Activated CD4-positive, alpha-beta T cell treated with anti-CD3 and anti-CD28 coated beads for 1 hour (primary cell): Measurements from ENCODE around the gene MAML1.
"Not testable (repeated sequence)": the region's sequence is repeated elsewhere in the genome, so short reads cannot be mapped to it uniquely, and the experiment has no call there.

Experiments used
- DNase-seq: peaks from one replicate; pipeline ENCODE4 v3.0.0-alpha.2; 2020

MAML1 gene

GRCh38 chr5:179767496-179768100 lies 35.0 kb downstream of the MAML1 start:
- no peak for DNase-seq

- DNase-seq = no peak
These were observed 35.9 kb downstream of the MAML1 start for GRCh38 chr5:179768326-179769085.

GRCh38 chr5:179769271-179769670 lies 36.6 kb downstream of the MAML1 start:
- DNase-seq = no peak

- no peak for DNase-seq
These were observed 37.2 kb downstream of the MAML1 start for GRCh38 chr5:179769796-179770195.

DNA sequence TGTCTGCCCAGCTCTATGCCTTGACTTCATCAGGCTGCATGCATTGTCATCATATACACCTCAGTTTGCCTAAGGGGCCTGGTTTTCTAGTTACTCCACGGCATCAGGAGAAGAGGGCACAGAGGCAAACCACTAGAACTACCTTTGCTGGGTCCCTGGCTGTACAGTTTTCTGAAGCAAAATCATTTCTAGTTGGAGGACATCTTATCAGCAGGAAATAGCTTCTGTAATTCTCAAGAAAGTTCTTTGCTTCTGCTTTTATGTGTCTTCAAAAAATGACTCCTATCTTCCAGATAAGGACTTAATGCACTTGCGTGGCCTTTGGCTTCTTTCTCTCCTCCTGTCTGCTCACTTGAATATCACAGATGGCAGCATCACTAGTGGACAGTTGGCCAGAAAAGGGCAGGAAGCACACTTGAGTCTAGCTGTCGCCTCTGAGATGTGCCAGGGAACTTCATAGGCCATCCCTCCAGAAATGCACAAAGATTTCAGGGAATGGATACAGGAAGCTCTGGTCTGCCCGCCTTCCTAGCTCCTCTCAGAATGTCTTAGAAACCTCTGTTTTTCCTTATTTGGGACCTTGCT lies 38.8 kb downstream of the MAML1 start:
- no peak for DNase-seq

DNA sequence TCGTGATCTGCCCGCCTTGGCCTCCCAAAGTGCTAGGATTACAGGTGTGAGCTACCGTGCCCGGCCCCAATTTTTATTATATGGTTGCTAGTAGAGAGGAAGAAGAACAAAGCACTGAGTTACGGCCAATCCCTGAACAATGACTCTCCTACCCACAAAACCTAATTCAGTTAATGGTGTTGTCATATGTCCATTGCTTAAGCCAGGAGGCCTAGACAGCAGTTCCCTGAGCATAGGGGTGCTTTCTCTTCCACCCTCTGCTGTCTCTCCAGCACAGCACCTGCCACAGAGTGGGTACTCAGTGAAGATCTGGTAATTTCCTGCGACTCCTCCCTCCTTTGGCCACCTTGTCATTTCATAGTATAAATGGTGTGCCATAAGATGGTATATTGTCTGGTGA lies 39.7 kb downstream of the MAML1 start:
- no peak for DNase-seq

DNA sequence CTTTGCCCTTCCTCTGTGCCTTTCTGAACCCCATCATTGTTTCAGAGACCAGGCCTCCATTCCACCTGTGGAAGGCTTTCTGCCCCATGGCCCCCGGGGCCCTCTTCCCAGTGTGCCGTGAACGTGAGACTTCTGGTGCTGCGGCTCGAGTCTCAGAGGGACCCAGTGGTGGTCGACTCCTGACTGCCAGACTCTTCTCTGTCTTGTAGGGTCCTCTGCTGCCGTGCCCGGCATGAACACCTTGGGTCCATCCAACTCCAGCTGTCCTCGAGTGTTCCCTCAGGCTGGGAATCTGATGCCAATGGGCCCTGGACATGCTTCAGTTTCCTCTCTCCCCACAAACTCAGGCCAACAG lies 41.0 kb downstream of the MAML1 start:
- no peak for DNase-seq

GRCh38 chr5:179774442-179774841 lies 41.8 kb downstream of the MAML1 start:
- DNase-seq = no peak

DNA sequence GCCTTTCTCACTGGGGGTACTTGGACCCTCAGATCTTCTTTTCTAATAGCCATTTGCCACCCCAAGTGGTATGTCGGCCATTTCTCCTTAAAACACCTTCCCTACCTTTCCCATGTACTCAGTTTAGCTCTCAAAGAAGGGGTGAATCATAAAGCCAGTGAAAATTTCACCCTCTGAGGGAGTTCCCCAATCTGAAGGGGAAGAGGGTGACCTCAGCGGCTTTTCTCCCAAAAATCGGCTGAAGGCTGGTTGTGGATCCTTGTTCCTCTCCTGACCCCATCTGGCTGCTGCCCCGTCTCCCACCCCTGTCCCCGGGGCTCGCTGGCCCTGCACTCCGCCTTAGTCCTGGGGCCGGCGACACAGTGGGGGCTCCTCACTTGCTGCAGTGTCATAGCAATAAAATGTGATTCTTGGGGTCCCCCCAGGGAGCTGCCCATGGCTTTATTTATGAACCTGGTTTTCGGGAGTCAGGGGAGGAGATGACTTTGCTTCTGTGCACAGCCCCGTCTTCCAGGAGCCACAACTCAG lies 43.9 kb downstream of the MAML1 start:
- no peak for DNase-seq

GRCh38 chr5:179777456-179777855 lies 44.8 kb downstream of the MAML1 start:
- no peak for DNase-seq

DNA sequence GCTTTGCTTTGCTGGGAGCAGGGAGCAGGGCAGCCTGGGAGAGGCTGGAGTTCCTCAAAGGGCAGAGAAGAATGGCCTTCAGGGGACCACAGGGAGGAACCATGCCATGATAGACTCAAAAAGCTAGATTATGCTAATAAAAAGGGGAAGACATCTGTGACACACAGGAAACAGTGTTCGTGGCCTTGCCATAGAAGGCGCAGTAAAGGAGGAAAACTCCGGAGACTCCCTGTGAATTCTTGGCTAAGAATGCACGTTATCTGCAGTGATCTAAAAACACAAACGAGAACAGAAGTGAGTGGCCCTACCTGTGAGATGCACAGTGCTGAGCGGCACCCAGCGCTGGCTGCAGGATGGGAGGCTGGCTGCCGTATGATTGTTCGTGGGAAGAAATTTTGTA lies 45.3 kb downstream of the MAML1 start:
- no peak for DNase-seq

GRCh38 chr5:179778591-179778990 lies 46.0 kb downstream of the MAML1 start:
- DNase-seq = no peak

- no peak for DNase-seq
These were observed 47.2 kb downstream of the MAML1 start for GRCh38 chr5:179779826-179780225.

DNA sequence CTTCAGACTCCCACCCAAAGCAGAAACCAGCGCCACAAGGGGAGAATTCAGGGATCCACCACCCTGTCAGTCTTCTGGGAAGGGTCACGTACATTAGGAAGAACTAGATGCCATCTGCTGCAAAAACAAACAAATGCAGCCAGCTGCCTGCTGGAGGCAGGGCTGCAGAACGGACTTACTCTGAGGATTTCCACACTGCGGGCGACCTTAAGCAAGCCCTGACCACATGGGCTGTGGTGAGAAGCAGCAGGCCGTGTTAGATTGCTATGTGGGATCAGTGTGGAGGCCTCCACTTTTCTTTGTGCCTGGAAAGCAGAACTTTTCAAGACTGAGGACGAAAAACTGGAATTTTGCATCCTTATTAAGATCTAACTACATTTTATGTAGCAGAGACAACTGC lies 47.7 kb downstream of the MAML1 start:
- DNase-seq = no peak

- DNase-seq = no peak
These were observed 49.2 kb downstream of the MAML1 start for GRCh38 chr5:179781846-179782245.

DNA sequence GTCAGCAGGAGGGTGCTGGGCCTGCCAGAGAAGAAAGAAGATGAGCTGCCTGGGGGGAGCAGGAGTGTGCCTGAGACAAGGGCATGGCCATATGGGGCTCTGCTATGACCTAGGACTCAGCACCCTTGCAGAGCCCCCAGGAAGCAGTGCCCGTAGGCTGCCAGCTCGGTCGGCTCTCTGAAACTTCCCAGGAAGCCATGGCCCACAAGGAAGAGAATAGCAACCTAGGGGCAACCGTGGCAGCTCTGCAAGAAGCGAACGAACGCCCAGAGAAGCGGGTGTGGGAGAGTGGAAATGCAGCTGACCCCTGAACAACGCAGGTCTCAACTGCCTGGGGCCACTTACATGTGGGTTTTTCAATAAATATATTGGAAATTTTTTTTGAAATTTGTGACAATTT lies 50.5 kb downstream of the MAML1 start:
- no peak for DNase-seq

- no peak for DNase-seq
These were observed 54.2 kb downstream of the MAML1 start for GRCh38 chr5:179786861-179787260.

GRCh38 chr5:179788193-179788854 lies 55.7 kb downstream of the MAML1 start:
- DNase-seq = no peak

- not testable (repeated sequence) for DNase-seq
These were observed 56.7 kb downstream of the MAML1 start for GRCh38 chr5:179789278-179789677.

GRCh38 chr5:179791881-179792611 lies 59.4 kb downstream of the MAML1 start:
- DNase-seq = no peak

DNA sequence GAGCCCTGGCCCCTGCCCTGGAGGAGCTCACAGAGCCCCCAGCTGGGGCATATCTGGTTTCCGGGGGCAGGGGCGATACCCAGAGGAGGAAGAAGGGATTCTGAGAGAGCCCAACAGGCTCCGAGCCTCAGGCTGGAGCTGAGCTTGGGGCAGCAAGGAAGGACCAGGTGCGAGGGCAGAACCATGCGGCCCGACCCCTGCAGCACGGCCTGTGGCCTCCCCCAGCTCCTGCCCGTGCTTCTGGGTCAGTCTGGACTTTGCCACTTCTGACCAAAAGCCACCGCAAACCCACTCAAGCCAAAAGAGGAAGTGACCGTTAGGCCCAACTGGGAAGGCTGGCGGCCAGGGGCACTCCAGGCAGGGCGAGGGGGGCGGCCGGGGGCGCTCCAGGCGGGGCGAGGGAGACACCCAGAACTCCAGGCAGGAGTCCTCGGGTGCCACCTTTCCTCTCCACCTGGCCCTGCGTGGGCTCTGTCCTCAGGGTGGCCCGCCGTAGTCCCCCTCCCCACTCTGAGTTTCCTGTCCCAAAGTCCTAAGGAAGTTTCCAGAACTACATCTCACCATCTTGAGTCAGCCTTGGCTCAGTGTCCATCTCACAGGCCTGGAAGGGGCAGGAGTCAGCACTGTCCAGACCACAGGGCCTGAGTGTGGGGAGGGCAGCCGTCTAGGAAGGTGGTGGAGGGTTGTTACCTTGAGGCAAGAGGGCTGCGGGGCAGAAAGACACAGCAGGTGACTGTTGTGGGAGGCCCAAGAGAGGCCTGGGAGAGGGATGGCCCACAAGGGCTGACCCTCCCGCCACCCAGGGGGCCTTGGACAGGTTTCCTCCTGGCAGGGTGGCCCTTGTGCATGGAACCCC lies 60.2 kb downstream of the MAML1 start:
- DNase-seq = no peak
